K562 (cell line): ENCODE measurements around the gene IDS. TPM values are rescaled to one million over a fixed set of nuclear protein-coding genes. Genes with fewer than 3 reads are reported as not detected.
A peak's percentile ranks its signal among the peaks of the same experiment; 100 is the strongest.

Experiments
- ATAC-seq: fragments of 200-7000 bp; cut with Tn5 transposase; 3 replicates; pipeline ENCODE4 v1.9.1; 2020; ENCODE audit warnings: moderate library complexity
- BruUV-seq: library from RNA; stranded (reverse); fragments of 400-500 nt; replicated peaks from 2 replicates; lab custom pipeline; 2021; lab: Mats Ljungman, UMichigan
- CTCF ChIA-PET: fragments of 300-600 bp; formaldehyde crosslinking; extraction: SDS; loops from one replicate; lab custom pipeline; 2021; ENCODE audit warnings: low intra/inter-chr PET ratio; lab: Yijun Ruan, JAX
- POLR2A ChIA-PET: fragments of 300-600, 350-650 bp; sonication (Branson Sonifier 250); formaldehyde crosslinking; extraction: SDS; loops from one replicate; lab custom pipeline; 2021; ENCODE audit warnings: antibody characterized with exemption, inconsistent platforms; lab: Yijun Ruan, JAX
- DNase-seq, 4 experiments: peaks; one replicate each; pipeline versions ENCODE4 v3.0.0 to v3.0.0-alpha.2; 2011 to 2018; ENCODE audit warnings: low spot score in 3 of 4, mixed read lengths in 3 of 4; ENCODE audit errors: extremely low read depth in 1 of 4
- FAIRE-seq: peaks from 2 replicates; lab custom pipeline; 2011; peaks lifted over from hg19 to GRCh38; lab: Jason Lieb, UNC
- H2AFZ ChIP-seq: 2 replicates; pipeline ENCODE4 v1.6.0; 2011; ENCODE audit warnings: low read depth, low read length, control low read depth, inconsistent platforms
- H3K27ac ChIP-seq: fragments of 200-600 bp; 3 replicates; pipeline ENCODE4 v1.8.0; 2011; ENCODE audit warnings: low read depth, mild to moderate bottlenecking, control low read depth, inconsistent platforms, low read length, moderate library complexity, mixed read lengths; ENCODE audit errors: extremely low read depth
- H3K27me3 ChIP-seq, 2 experiments: fragments of 300-600 bp in 1 of 2; 2 replicates in 1 of 2; 3 replicates in 1 of 2; pipeline versions ENCODE4 v1.6.0 to v1.8.0; 2011; ENCODE audit warnings: inconsistent platforms in 2 of 2, low read length in 2 of 2, mild to moderate bottlenecking in 1 of 2, mixed read lengths in 1 of 2, moderate library complexity in 1 of 2; ENCODE audit not compliant: control insufficient read depth in 2 of 2, insufficient read depth in 2 of 2
- H3K36me3 ChIP-seq: fragments of 300-600 bp; 3 replicates; pipeline ENCODE4 v1.8.0; 2011; ENCODE audit warnings: mild to moderate bottlenecking, low read length, inconsistent platforms; ENCODE audit not compliant: control insufficient read depth, insufficient read depth
- H3K4me1 ChIP-seq, 2 experiments: fragments of 200-600 bp in 1 of 2; replicated peaks in 1 of 2; 2 replicates in 1 of 2; 3 replicates in 1 of 2; pipeline versions ENCODE4 v1.5.1 to v1.8.0; 2011; ENCODE audit warnings: inconsistent platforms in 2 of 2, low read length in 2 of 2, mild to moderate bottlenecking in 1 of 2, mixed read lengths in 1 of 2, moderate library complexity in 1 of 2; ENCODE audit not compliant: control insufficient read depth in 2 of 2, insufficient read depth in 2 of 2
- H3K4me2 ChIP-seq: 2 replicates; pipeline ENCODE4 v1.6.1; 2011; ENCODE audit warnings: low read length, control low read depth, inconsistent platforms, mixed read lengths; ENCODE audit not compliant: insufficient read depth
- H3K4me3 ChIP-seq: fragments of 200-600 bp; sonication (generic), shearing (Covaris generic); 2 replicates; pipeline ENCODE4 v1.5.1; 2016; ENCODE audit warnings: control low read depth, inconsistent platforms
- H3K79me2 ChIP-seq: fragments of 200-600 bp; 3 replicates; pipeline ENCODE4 v1.8.0; 2011; ENCODE audit warnings: low read length, inconsistent platforms; ENCODE audit not compliant: control insufficient read depth, insufficient read depth
- H3K9ac ChIP-seq, 2 experiments: 2 replicates each; pipeline versions ENCODE4 v1.6.0 to v1.6.1; 2011; ENCODE audit warnings: low read depth in 2 of 2, low read length in 2 of 2, control low read depth in 1 of 2, inconsistent platforms in 1 of 2, mild to moderate bottlenecking in 1 of 2, mixed read lengths in 1 of 2; ENCODE audit not compliant: insufficient read depth in 1 of 2
- H3K9me1 ChIP-seq: one replicate; pipeline ENCODE4 v1.6.0; 2011; ENCODE audit warnings: inconsistent platforms, mild to moderate bottlenecking, low read length, moderate library complexity; ENCODE audit not compliant: control insufficient read depth, insufficient read depth
- H3K9me3 ChIP-seq: replicated peaks from 2 replicates; pipeline ENCODE4 v1.5.1; 2011; ENCODE audit warnings: low read depth, low read length, inconsistent platforms; ENCODE audit not compliant: control insufficient read depth, insufficient read depth
- H4K20me1 ChIP-seq: replicated peaks from 2 replicates; pipeline ENCODE4 v1.6.1; 2011; ENCODE audit warnings: low read length, inconsistent platforms, mixed read lengths; ENCODE audit not compliant: control insufficient read depth, insufficient read depth
- ETS2 ChIP-seq: IDR thresholded peaks from 2 replicates; pipeline ENCODE4 v1.6.1; 2016; ENCODE audit warnings: borderline replicate concordance, missing genetic modification characterization, mild to moderate bottlenecking, moderate library complexity, missing compliant biosample characterization; ENCODE audit not compliant: poor library complexity, severe bottlenecking
- FIP1L1 ChIP-seq: fragments of 200-400 bp; formaldehyde crosslinking; IDR thresholded peaks from 2 replicates; pipeline ENCODE4 v1.6.1; 2018; ENCODE audit warnings: mild to moderate bottlenecking, low read depth, low read length; ENCODE audit not compliant: poor library complexity, severe bottlenecking
- KLF6 ChIP-seq: fragments of 250-450 bp; sonication (Bioruptor Pico); IDR thresholded peaks from 2 replicates; pipeline ENCODE4 v1.4.0; 2020; ENCODE audit warnings: mild to moderate bottlenecking, moderate library complexity, borderline replicate concordance
- MXD1 ChIP-seq: fragments of 250-450 bp; sonication (Bioruptor Pico); IDR thresholded peaks from 2 replicates; pipeline ENCODE4 v1.8.0; 2021; ENCODE audit warnings: borderline replicate concordance, mild to moderate bottlenecking, moderate library complexity; ENCODE audit not compliant: poor library complexity, severe bottlenecking
- RAD51 ChIP-seq: fragments of 450-650 bp; IDR thresholded peaks from 2 replicates; pipeline ENCODE4 v1.7.1; 2016; ENCODE audit warnings: low read depth, mild to moderate bottlenecking, borderline replicate concordance
- TRIM25 ChIP-seq: fragments of 450-650 bp; IDR thresholded peaks from 2 replicates; pipeline ENCODE4 v1.7.0; 2016; ENCODE audit warnings: borderline replicate concordance
- ZFPM2 ChIP-seq: fragments of 250-450 bp; sonication (Bioruptor Pico); IDR thresholded peaks from 2 replicates; pipeline ENCODE4 v1.5.1; 2022; ENCODE audit warnings: mild to moderate bottlenecking
- WGBS: fragments of 100-300 bp; shearing (Covaris generic); methylation state at CpG from one replicate; pipeline ENCODE4 v1.1.6; 2016; ENCODE audit warnings: low coverage, mixed read lengths; ENCODE audit not compliant: insufficient coverage; ENCODE audit errors: missing lambda C conversion rate; 5-methylcytosine and 5-hydroxymethylcytosine counted together
- in situ Hi-C: fragments of 300-500 bp; cut with MboI; formaldehyde crosslinking; loops from 4 replicates; pipeline ENCODE4 v1.15.0; 2018; ENCODE audit warnings: inconsistent platforms, mixed read lengths
- intact Hi-C: fragments of 100-400 bp; cut with micrococcal nuclease; formaldehyde crosslinking; loops from 2 replicates; pipeline ENCODE4 v1.14.2; 2022
- polyA plus RNA-seq, 8 experiments: library from polyadenylated mRNA; depleted of rRNA in 4 of 8; stranded (reverse) in 5 of 8; unstranded in 3 of 8; fragments of >200 nt; fragmentation: Nextera tagmentation in 2 of 8; fragmentation: Illumina TruSeq in 1 of 8; extraction: Ambion mirVana in 2 of 8; extraction: Trizol in 1 of 8; gene quantifications; 2 replicates each; pipeline versions ENCODE4 v1.2.1 to v1.2.3, GENCODE V29; 2011 to 2014; ENCODE audit warnings: inconsistent platforms in 1 of 8, missing spikeins in 1 of 8
- total RNA-seq, 7 experiments: library from RNA; depleted of rRNA in 6 of 7; stranded (reverse); fragments of >200 nt in 6 of 7; fragmentation: Illumina TruSeq in 2 of 7; extraction: Trizol in 2 of 7; gene quantifications; 2 replicates each; pipeline versions ENCODE4 v1.2.1 to v1.2.3, GENCODE V29; 2011 to 2021; ENCODE audit warnings: low replicate concordance in 1 of 7

The IDS gene
- total and polyA plus RNA-seq, 9 of the 15 experiments (the other 6 are each of a cell fraction or from before 2014, with no cell fraction given) = 2.0 to 18.6 (median 8.6) TPM

DNA sequence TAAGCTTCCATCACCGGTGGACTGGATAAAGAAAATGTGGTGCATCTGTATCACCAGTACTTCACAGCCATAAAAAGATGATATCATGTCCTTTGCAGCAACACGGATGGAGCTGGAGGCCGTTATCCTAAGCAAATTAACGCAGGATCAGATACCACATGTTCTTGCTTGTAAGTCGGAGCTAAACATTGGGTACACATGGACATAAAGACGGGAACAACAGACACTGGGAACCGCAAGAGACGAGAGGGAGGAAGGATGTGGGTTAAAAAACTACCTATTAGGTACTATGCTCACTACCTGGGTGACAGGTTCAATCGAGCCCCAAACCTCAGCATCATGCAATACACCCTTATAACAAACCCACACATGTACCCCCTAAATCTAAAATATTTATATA is 16.3 kb upstream of the IDS start:
- Histone ChIP-seq H3K9me1 (no peaks in the 10 kb centered on the region), H2AFZ (0 out of 2 replicates have a peak overlapping the region, but pooled peaks have one; percentile 36), H3K4me1 (peaks cover 4 to 12% of the 10 kb centered on the region in 2 experiments; a peak in 4 of 5 replicates), H3K36me3 (no peaks in the 10 kb centered on the region), H3K4me3 (no peak overlapping the region)
- ChIA-PET CTCF (no interaction called here), POLR2A (interaction anchor here (1.0 kb wide), 1 partner anchor 9 kb away, joined by 4 read pairs; no protein-coding TSS in a partner anchor)
- no peak for DNase-seq
- in situ Hi-C loops (loop anchor here (25.0 kb wide), 1 partner anchor 116 kb away; the partner anchor contains the start of gene TMEM185A), intact Hi-C loops (no loop called here)
- 16% methylated on average over 9 of the region's 9 CpGs for WGBS
- ATAC-seq = no peak
- FAIRE-seq = no peak
- no peak for TF ChIP-seq KLF6 (CRISPR knock-in tag)
- no peak for TF ChIP-seq RAD51
- no peak for TF ChIP-seq TRIM25
- no peak for TF ChIP-seq MXD1 (CRISPR knock-in tag)
- TF ChIP-seq FIP1L1 = no peak
- TF ChIP-seq ZFPM2 (CRISPR knock-in tag) = no peak
- no peak for TF ChIP-seq ETS2 (tag)
- TF ChIP-seq, all 486 proteins: peak for 0
- Histone ChIP-seq H3K4me2 (no peak overlapping the region), H3K79me2 (no peaks in the 10 kb centered on the region), H3K27ac (no peak overlapping the region), H3K9me3 (no peaks in the 10 kb centered on the region), H3K9ac (no peak overlapping the region), H3K27me3 (no peaks in the 10 kb centered on the region), H4K20me1 (no peaks in the 10 kb centered on the region)
- no TSS peak for BruUV-seq
